GM19023 (cell line): Measurements from ENCODE around the gene MRPL27.

Source experiments
- ATAC-seq: cut with Tn5 transposase; IDR thresholded peaks from one replicate; pipeline ENCODE4 v1.9.1; 2021; ENCODE audit warnings: mild to moderate bottlenecking, moderate library complexity; ENCODE audit not compliant: unreplicated experiment

MRPL27 gene

GRCh38 chr17:50319306-50320004 is 53.5 kb downstream of the MRPL27 start:
- no peak for ATAC-seq

DNA sequence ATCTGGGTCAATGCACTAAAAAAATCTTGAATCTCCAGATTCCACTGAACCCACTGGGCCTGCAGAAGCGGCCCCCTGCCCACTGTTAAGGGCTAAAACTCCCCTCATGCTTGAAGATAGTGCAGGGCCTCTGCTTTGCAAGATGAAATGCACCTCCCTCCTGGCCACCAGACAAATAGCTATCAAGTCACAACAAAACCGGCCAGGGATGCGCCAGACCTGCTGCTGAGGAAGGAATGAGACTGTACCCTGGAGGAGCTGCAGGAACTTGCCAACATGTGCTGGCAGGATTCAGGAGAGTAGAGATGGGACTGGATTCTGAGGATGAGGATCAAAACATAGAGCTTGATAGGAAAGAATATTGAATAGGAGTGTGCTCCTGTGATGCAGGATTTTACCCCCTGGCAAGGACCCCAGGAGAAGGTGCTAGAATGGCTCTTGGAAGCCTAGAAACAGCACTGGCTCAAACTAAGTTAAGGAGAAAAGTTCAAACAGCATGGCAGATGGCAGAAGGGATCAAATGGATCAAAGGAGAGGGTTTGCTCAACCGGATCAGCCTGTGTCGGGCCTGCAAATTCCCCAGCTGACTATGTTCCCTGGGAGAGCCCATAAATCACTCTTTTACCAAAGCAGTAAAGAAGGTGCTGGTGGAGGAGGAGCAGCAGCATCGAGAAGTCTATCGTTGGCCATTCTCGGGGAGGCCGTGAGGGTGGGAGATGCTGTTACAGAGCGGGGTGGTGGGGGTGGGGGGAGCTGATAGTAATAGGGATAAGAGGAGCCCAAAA is 54.3 kb downstream of the MRPL27 start:
- ATAC-seq, result no peak
